ENCODE measurements around the gene SEMA6A. TPM values are rescaled to one million over a fixed set of nuclear protein-coding genes. Genes with fewer than 3 reads are reported as not detected.

Gene SEMA6A
- total RNA-seq, 1 experiment from 2014 or later, result not detected

GRCh38 chr5:116476897-116477537, 97.6 kb downstream of the SEMA6A start:
- intact Hi-C loops (cut with micrococcal nuclease), result no loop called here
- H3K4me3 ChIP-seq (ENCODE audit: low read length), result no peak overlapping the region
- H3K36me3 ChIP-seq (ENCODE audit: low read depth, low read length), result no peaks in the 10 kb centered on the region
- DNase-seq, result peak; percentile 79
- no peaks in the 10 kb centered on the region for H4K20me1 ChIP-seq (ENCODE audit: low read length)
- no peaks in the 10 kb centered on the region for H3K79me2 ChIP-seq (ENCODE audit: low read length)
- ATAC-seq, result peak; percentile 76
- H3K4me2 ChIP-seq (ENCODE audit: low read length), result 0 out of 2 replicates have a peak overlapping the region, but pooled peaks have one; percentile 16
- H3K27me3 ChIP-seq (ENCODE audit: low read length), result no peaks in the 10 kb centered on the region
- no peaks in the 10 kb centered on the region for H3F3A ChIP-seq (ENCODE audit: low read length, unreplicated experiment)
- BruUV-seq (replicated peaks), result no TSS peak
- peaks cover 8% of the 10 kb centered on the region for H3K4me1 ChIP-seq (ENCODE audit: insufficient read depth, low read length)
- CTCF ChIA-PET, result no interaction called here
- TF ChIP-seq EZH2phosphoT487 (IDR thresholded peaks at IDR 0.05; ENCODE audit: borderline replicate concordance, low read length), result no peak
- TF ChIP-seq EZH2 (IDR thresholded peaks at IDR 0.05; ENCODE audit: low read length, unreplicated experiment), result no peak
- no peaks in the 10 kb centered on the region for H3K9me2 ChIP-seq (replicated peaks; ENCODE audit: low read length)
- H3K9ac ChIP-seq (ENCODE audit: low read length), result no peak overlapping the region
- POLR2A ChIA-PET (ENCODE audit: unreplicated experiment), result no interaction called here
- H3K27ac ChIP-seq (ENCODE audit: low read length), result peak overlapping the region; percentile 37
- no peaks in the 10 kb centered on the region for H3K9me3 ChIP-seq (ENCODE audit: low read length)
- no peak overlapping the region for H2AFZ ChIP-seq (ENCODE audit: low read length)

GRCh38 chr5:116475338-116475737, 99.3 kb downstream of the SEMA6A start:
- no peaks in the 10 kb centered on the region for H3K9me3 ChIP-seq (ENCODE audit: low read length)
- intact Hi-C loops (cut with micrococcal nuclease), result no loop called here
- no peaks in the 10 kb centered on the region for H3F3A ChIP-seq (ENCODE audit: low read length, unreplicated experiment)
- DNase-seq, result no peak
- H3K4me2 ChIP-seq (ENCODE audit: low read length), result no peak overlapping the region
- no peak for ATAC-seq
- POLR2A ChIA-PET (ENCODE audit: unreplicated experiment), result no interaction called here
- BruUV-seq (replicated peaks), result no TSS peak
- H3K79me2 ChIP-seq (ENCODE audit: low read length), result no peaks in the 10 kb centered on the region
- no peak overlapping the region for H2AFZ ChIP-seq (ENCODE audit: low read length)
- H3K9ac ChIP-seq (ENCODE audit: low read length), result no peak overlapping the region
- H3K27me3 ChIP-seq (ENCODE audit: low read length), result no peaks in the 10 kb centered on the region
- peaks cover 8% of the 10 kb centered on the region for H3K4me1 ChIP-seq (ENCODE audit: insufficient read depth, low read length)
- H4K20me1 ChIP-seq (ENCODE audit: low read length), result no peaks in the 10 kb centered on the region
- H3K36me3 ChIP-seq (ENCODE audit: low read depth, low read length), result no peaks in the 10 kb centered on the region
- H3K27ac ChIP-seq (ENCODE audit: low read length), result no peak overlapping the region
- no peaks in the 10 kb centered on the region for H3K9me2 ChIP-seq (replicated peaks; ENCODE audit: low read length)
- CTCF ChIA-PET, result no interaction called here
- TF ChIP-seq EZH2phosphoT487 (IDR thresholded peaks at IDR 0.05; ENCODE audit: borderline replicate concordance, low read length) (no peak), EZH2 (IDR thresholded peaks at IDR 0.05; ENCODE audit: low read length, unreplicated experiment) (no peak), CTCF (conservative IDR thresholded peaks at IDR 0.05; ENCODE audit: low read depth, low read length) (no peak)
- no peak overlapping the region for H3K4me3 ChIP-seq (ENCODE audit: low read length)

- Histone ChIP-seq H3K27me3 (ENCODE audit: low read length) (no peaks in the 10 kb centered on the region), H3K9me3 (ENCODE audit: low read length) (no peaks in the 10 kb centered on the region), H3K4me3 (ENCODE audit: low read length) (no peak overlapping the region), H3K27ac (ENCODE audit: low read length) (no peak overlapping the region), H3K79me2 (ENCODE audit: low read length) (no peaks in the 10 kb centered on the region), H2AFZ (ENCODE audit: low read length) (no peak overlapping the region), H3K9ac (ENCODE audit: low read length) (no peak overlapping the region), H3K4me2 (ENCODE audit: low read length) (no peak overlapping the region), H3K4me1 (ENCODE audit: insufficient read depth, low read length) (peaks cover 8% of the 10 kb centered on the region), H4K20me1 (ENCODE audit: low read length) (no peaks in the 10 kb centered on the region), H3K36me3 (ENCODE audit: low read depth, low read length) (no peaks in the 10 kb centered on the region), H3F3A (ENCODE audit: low read length, unreplicated experiment) (no peaks in the 10 kb centered on the region), H3K9me2 (replicated peaks; ENCODE audit: low read length) (no peaks in the 10 kb centered on the region)
- DNase-seq (no peak), ATAC-seq (no peak)
- BruUV-seq (replicated peaks), result no TSS peak
- ChIA-PET CTCF (no interaction called here), POLR2A (ENCODE audit: unreplicated experiment) (no interaction called here)
- TF ChIP-seq CTCF (conservative IDR thresholded peaks at IDR 0.05; ENCODE audit: low read depth, low read length), result no peak
- TF ChIP-seq EZH2phosphoT487 (IDR thresholded peaks at IDR 0.05; ENCODE audit: borderline replicate concordance, low read length), result no peak
- no peak for TF ChIP-seq EZH2 (IDR thresholded peaks at IDR 0.05; ENCODE audit: low read length, unreplicated experiment)
- intact Hi-C loops (cut with micrococcal nuclease), result no loop called here
These were observed 100.9 kb downstream of the SEMA6A start for GRCh38 chr5:116473706-116474105.

Measured in PC-3 (cell line).